Measurements from ENCODE around the gene CD8B.
A peak's percentile ranks its signal among the peaks of the same experiment; 100 is the strongest.

CD8B gene

GRCh38 chr2:86808315-86809161 is 53.1 kb downstream of the CD8B start:
- Histone ChIP-seq H3K4me3 (replicated peaks; ENCODE audit: insufficient read depth, low read length) (peak overlapping the region; percentile 41; the same call in 1 of the 2 replicates), H3K27me3 (ENCODE audit: insufficient read depth, poor library complexity, severe bottlenecking) (peaks cover 18% of the 10 kb centered on the region), H3K27ac (replicated peaks) (no peak overlapping the region)
- TF ChIP-seq CTCF (IDR thresholded peaks at IDR 0.05; ENCODE audit: insufficient read depth, low read length) (peak; percentile 81), SPI1 (IDR thresholded peaks at IDR 0.05; ENCODE audit: borderline replicate concordance, low read depth) (no peak), POLR2AphosphoS5 (IDR thresholded peaks at IDR 0.05; ENCODE audit: low read depth) (no peak)
- DNase-seq (ENCODE audit: low read depth in 1 of 2, low spot score in 1 of 2), result peak; percentile 61 to 92

GRCh38 chr2:86807468-86808275 is 54.0 kb downstream of the CD8B start:
- TF ChIP-seq CTCF (IDR thresholded peaks at IDR 0.05; ENCODE audit: insufficient read depth, low read length) (no peak), SPI1 (IDR thresholded peaks at IDR 0.05; ENCODE audit: borderline replicate concordance, low read depth) (no peak), GABPA (IDR thresholded peaks at IDR 0.05; ENCODE audit: low read depth) (no peak), REST (IDR thresholded peaks at IDR 0.05; ENCODE audit: insufficient replicate concordance, low read depth) (no peak), POLR2AphosphoS5 (IDR thresholded peaks at IDR 0.05; ENCODE audit: low read depth) (no peak)
- no peak overlapping the region for H3K27ac ChIP-seq (replicated peaks)
- H3K4me3 ChIP-seq (replicated peaks; ENCODE audit: insufficient read depth, low read length), result peak overlapping the region; percentile 41
- DNase-seq (ENCODE audit: low read depth in 1 of 2, low spot score in 1 of 2), result peak in 1 of 2 experiments; percentile 38
- peaks cover 18% of the 10 kb centered on the region for H3K27me3 ChIP-seq (ENCODE audit: insufficient read depth, poor library complexity, severe bottlenecking)

- H3K4me3 ChIP-seq (replicated peaks; ENCODE audit: insufficient read depth, low read length), result peak overlapping the region; percentile 41
- no peak for DNase-seq (ENCODE audit: low read depth in 1 of 2, low spot score in 1 of 2)
- H3K27ac ChIP-seq (replicated peaks), result no peak overlapping the region
- TF ChIP-seq REST (IDR thresholded peaks at IDR 0.05; ENCODE audit: insufficient replicate concordance, low read depth), result no peak
- no peak for TF ChIP-seq SPI1 (IDR thresholded peaks at IDR 0.05; ENCODE audit: borderline replicate concordance, low read depth)
- TF ChIP-seq CTCF (IDR thresholded peaks at IDR 0.05; ENCODE audit: insufficient read depth, low read length), result no peak
- TF ChIP-seq GABPA (IDR thresholded peaks at IDR 0.05; ENCODE audit: low read depth), result no peak
- TF ChIP-seq POLR2AphosphoS5 (IDR thresholded peaks at IDR 0.05; ENCODE audit: low read depth), result no peak
- peaks cover 18% of the 10 kb centered on the region for H3K27me3 ChIP-seq (ENCODE audit: insufficient read depth, poor library complexity, severe bottlenecking)
Measured at GRCh38 chr2:86807133-86807467, 54.6 kb downstream of the CD8B start.
